CD14-positive monocyte (primary cell): ENCODE measurements around the gene EML3. TPM values are rescaled to one million over a fixed set of nuclear protein-coding genes. Genes with fewer than 3 reads are reported as not detected.

ENCODE experiments used
- DNase-seq, 3 donors: peaks; one replicate each; pipeline ENCODE4 v3.0.0-alpha.2; 2011 to 2022
- H2AFZ ChIP-seq: 2 replicates; pipeline ENCODE4 v1.6.0; 2012; ENCODE audit warnings: mild to moderate bottlenecking, low read depth, low read length, inconsistent platforms; ENCODE audit not compliant: insufficient read depth, poor library complexity, severe bottlenecking
- H3K27ac ChIP-seq, 2 donors: 1 replicate in 1 of 2; 2 replicates in 1 of 2; pipeline ENCODE4 v1.5.1; 2012 to 2013; ENCODE audit warnings: low read length in 2 of 2, control low read depth in 1 of 2, inconsistent platforms in 1 of 2, low read depth in 1 of 2, mild to moderate bottlenecking in 1 of 2
- H3K27me3 ChIP-seq, 2 donors: one replicate each; pipeline versions ENCODE4 v1.6.0 to v1.6.1; 2011 to 2013; ENCODE audit warnings: low read length in 2 of 2; ENCODE audit not compliant: control insufficient read depth in 2 of 2, insufficient read depth in 2 of 2
- H3K36me3 ChIP-seq, 2 donors: replicated peaks in 1 of 2; 1 replicate in 1 of 2; 2 replicates in 1 of 2; pipeline versions ENCODE4 v1.5.1 to v1.6.1; 2012 to 2013; ENCODE audit warnings: low read length in 2 of 2, control low read depth in 1 of 2, inconsistent platforms in 1 of 2, mild to moderate bottlenecking in 1 of 2; ENCODE audit not compliant: insufficient read depth in 2 of 2, control insufficient read depth in 1 of 2
- H3K4me1 ChIP-seq, 2 donors: 1 replicate in 1 of 2; 2 replicates in 1 of 2; pipeline versions ENCODE4 v1.5.1 to v1.6.1; 2012 to 2013; ENCODE audit warnings: low read length in 2 of 2, control low read depth in 1 of 2, inconsistent platforms in 1 of 2, mild to moderate bottlenecking in 1 of 2, moderate library complexity in 1 of 2; ENCODE audit not compliant: insufficient read depth in 2 of 2, control insufficient read depth in 1 of 2
- H3K4me2 ChIP-seq: replicated peaks from 2 replicates; pipeline ENCODE3; 2012; ENCODE audit warnings: low read length, moderate library complexity, mild to moderate bottlenecking; ENCODE audit not compliant: poor library complexity, severe bottlenecking; ENCODE audit errors: extremely low read depth
- H3K4me3 ChIP-seq, 3 experiments: fragments of 200-600 bp in 1 of 3; sonication (generic) in 1 of 3; replicated peaks in 1 of 3; 1 replicate in 2 of 3; 2 replicates in 1 of 3; pipeline ENCODE4 v1.5.1; 2011 to 2013; ENCODE audit warnings: low read length in 3 of 3, mild to moderate bottlenecking in 3 of 3, control low read depth in 2 of 3, low read depth in 2 of 3, inconsistent platforms in 1 of 3, moderate library complexity in 1 of 3
- H3K79me2 ChIP-seq: 2 replicates; pipeline ENCODE4 v1.6.0; 2012; ENCODE audit warnings: mild to moderate bottlenecking, control low read depth, inconsistent platforms, low read length, moderate library complexity; ENCODE audit not compliant: insufficient read depth
- H3K9ac ChIP-seq: 2 replicates; pipeline ENCODE4 v1.6.0; 2017; ENCODE audit warnings: low read length, mild to moderate bottlenecking; ENCODE audit not compliant: insufficient read depth, poor library complexity, severe bottlenecking
- H3K9me3 ChIP-seq, 2 donors: replicated peaks in 1 of 2; 1 replicate in 1 of 2; 2 replicates in 1 of 2; pipeline versions ENCODE4 v1.5.1 to v1.6.1; 2012 to 2013; ENCODE audit warnings: low read length in 2 of 2, control low read depth in 1 of 2; ENCODE audit not compliant: control insufficient read depth in 1 of 2, insufficient read depth in 1 of 2
- H4K20me1 ChIP-seq: 2 replicates; pipeline ENCODE4 v1.6.0; 2012; ENCODE audit warnings: mild to moderate bottlenecking, low read length, control low read depth, moderate library complexity; ENCODE audit not compliant: insufficient read depth
- H3K27ac Mint-ChIP-seq, 7 donors: one replicate each; pipeline ENCODE4 v1.8.0; 2020; ENCODE audit warnings: mild to moderate bottlenecking in 7 of 7, mixed read lengths in 7 of 7, moderate library complexity in 6 of 7, inconsistent platforms in 2 of 7
- H3K27me3 Mint-ChIP-seq, 3 donors: one replicate each; pipeline ENCODE4 v1.8.0; 2021 to 2022; ENCODE audit warnings: low read depth in 3 of 3, mild to moderate bottlenecking in 3 of 3, mixed read lengths in 3 of 3, moderate library complexity in 3 of 3, inconsistent platforms in 1 of 3
- H3K36me3 Mint-ChIP-seq, 2 donors: one replicate each; pipeline ENCODE4 v1.8.0; 2020; ENCODE audit warnings: mixed read lengths in 2 of 2, inconsistent platforms in 1 of 2, mild to moderate bottlenecking in 1 of 2
- H3K4me1 Mint-ChIP-seq: one replicate; pipeline ENCODE4 v1.8.0; 2020; ENCODE audit warnings: mild to moderate bottlenecking, mixed read lengths
- H3K4me3 Mint-ChIP-seq, 2 donors: one replicate each; pipeline ENCODE4 v1.8.0; 2020; ENCODE audit warnings: mild to moderate bottlenecking in 2 of 2, mixed read lengths in 2 of 2, moderate library complexity in 1 of 2
- H3K9me3 Mint-ChIP-seq, 7 donors: one replicate each; pipeline ENCODE4 v1.8.0; 2020 to 2022; ENCODE audit warnings: mixed read lengths in 7 of 7, mild to moderate bottlenecking in 6 of 7, moderate library complexity in 6 of 7, inconsistent platforms in 2 of 7
- CTCF ChIP-seq: fragments of 200-600 bp; IDR thresholded peaks from one replicate; pipeline ENCODE4 v1.8.0; 2022; ENCODE audit warnings: antibody characterized with exemption, mild to moderate bottlenecking
- WGBS: methylation state at CpG from one replicate; pipeline ENCODE4 v1.1.5; 2013; ENCODE audit warnings: missing lambda C conversion rate; ENCODE audit not compliant: insufficient coverage; 5-methylcytosine and 5-hydroxymethylcytosine counted together
- intact Hi-C, 2 donors: fragments of 100-400 bp; cut with micrococcal nuclease; formaldehyde crosslinking; loops; one replicate each; pipeline versions ENCODE4 v1.15.0 to v1.15.1; 2023
- polyA plus RNA-seq, 3 donors: library from polyadenylated mRNA; depleted of rRNA in 1 of 3; unstranded in 2 of 3; stranded (reverse) in 1 of 3; fragments of 300-500 nt in 2 of 3; fragments of >200 nt in 1 of 3; fragmentation: Illumina TruSeq in 2 of 3; gene quantifications; 1 replicate in 2 of 3; 2 replicates in 1 of 3; pipeline ENCODE4 v1.2.3, GENCODE V29; 2012 to 2021

The EML3 gene
- polyA plus RNA-seq, 3 donors: 7.2 to 131 (median 10.6) TPM

- TF ChIP-seq CTCF: no peak
- DNase-seq: peak; percentile 93 to 97 (median 94)
- Histone ChIP-seq H3K4me2 (peak overlapping the region; percentile 98), H3K9ac (peak overlapping the region; percentile 97), H3K9me3 (no peaks in the 10 kb centered on the region), H3K4me3 (peak overlapping the region in 1 of 3 experiments; percentile 93), H3K79me2 (peaks cover 43% of the 10 kb centered on the region), H3K4me1 (peaks cover 39 to 50% of the 10 kb centered on the region in 2 donors), H3K36me3 (peaks cover 48 to 53% of the 10 kb centered on the region in 2 donors), H4K20me1 (peaks cover 52% of the 10 kb centered on the region), H2AFZ (no peak overlapping the region), H3K27me3 (no peaks in the 10 kb centered on the region), H3K27ac (peak overlapping the region; percentile 30)
- intact Hi-C loops: loop anchor here (10.0 kb wide), 3 partner anchors 106 to 266 kb away; partner anchors contain the start of genes BSCL2 (in 2 of the 2), GNG3 (in 2 of the 2) and TMEM179B (in 1 of the 2)
- Mint-ChIP-seq H3K4me1 (peaks cover 51% of the 10 kb centered on the region), H3K4me3 (peak overlapping the region; percentile 92 to 96), H3K27me3 (no peaks in the 10 kb centered on the region), H3K27ac (peak overlapping the region; percentile 82 to 92 (median 88)), H3K36me3 (peaks cover 65 to 67% of the 10 kb centered on the region in 2 donors), H3K9me3 (no peaks in the 10 kb centered on the region)
- no CpG with 5 or more reads among the region's 7 CpGs for WGBS
These were observed 13.4 kb downstream of the EML3 start for GRCh38 chr11:62599069-62599696.

- peaks cover 64 to 66% of the 10 kb centered on the region in 2 donors for H3K36me3 Mint-ChIP-seq
- H3K27me3 Mint-ChIP-seq: peaks cover 0 to 2% (median 0%) of the 10 kb centered on the region in 3 donors
- no peaks in the 10 kb centered on the region for H3K9me3 ChIP-seq
- H3K4me1 ChIP-seq: peaks cover 48 to 64% of the 10 kb centered on the region in 2 donors
- H3K4me1 Mint-ChIP-seq: peaks cover 59% of the 10 kb centered on the region
- intact Hi-C loops: loop anchor here (10.0 kb wide), 3 partner anchors 110 to 270 kb away; partner anchors contain the start of genes BSCL2 (in 2 of the 2), GNG3 (in 2 of the 2) and TMEM179B (in 1 of the 2)
- peak overlapping the region in 4 of 7 donors; percentile 24 to 68 (median 62) for H3K27ac Mint-ChIP-seq
- peaks cover 42% of the 10 kb centered on the region for H3K79me2 ChIP-seq
- no peak overlapping the region for H3K4me2 ChIP-seq
- peaks cover 58% of the 10 kb centered on the region for H4K20me1 ChIP-seq
- peaks cover 0 to 2% (median 0%) of the 10 kb centered on the region in 7 donors for H3K9me3 Mint-ChIP-seq
- no peak overlapping the region for H2AFZ ChIP-seq
- H3K27me3 ChIP-seq: no peaks in the 10 kb centered on the region
- TF ChIP-seq CTCF: no peak
- DNase-seq: no peak
- H3K27ac ChIP-seq: peak overlapping the region in 1 of 2 donors; percentile 28
- peaks cover 50 to 52% of the 10 kb centered on the region in 2 donors for H3K36me3 ChIP-seq
- no peak overlapping the region for H3K4me3 Mint-ChIP-seq
- no peak overlapping the region for H3K4me3 ChIP-seq
- H3K9ac ChIP-seq: no peak overlapping the region
- 95% methylated on average over 7 of the region's 8 CpGs for WGBS
These were observed 17.5 kb downstream of the EML3 start for GRCh38 chr11:62595124-62595523.
